Measurements from ENCODE around the gene SLC7A14.

GRCh38 chr3:170602556-170602955 is 16.7 kb upstream of the SLC7A14 start:
- TF ChIP-seq CTCF (IDR thresholded peaks at IDR 0.05) = no peak
- no peak for TF ChIP-seq POLR2A (IDR thresholded peaks at IDR 0.05)
- TF ChIP-seq EP300 (IDR thresholded peaks at IDR 0.05) = no peak

All from tibial nerve (tissue), 4 donors.